DND-41 (cell line): ENCODE measurements around the gene SPTAN1.

ENCODE experiments used
- ATAC-seq: fragments of 200-7000 bp; cut with Tn5 transposase; 3 replicates; pipeline ENCODE4 v1.9.1; 2021; ENCODE audit warnings: low read depth; ENCODE audit not compliant: insufficient read depth
- DNase-seq: peaks from one replicate; pipeline ENCODE4 v3.0.0-alpha.2; 2020
- H2AFZ ChIP-seq: 2 replicates; pipeline ENCODE4 v1.6.0; 2012; ENCODE audit warnings: low read depth, low read length
- H3K27ac ChIP-seq: 2 replicates; pipeline ENCODE4 v1.5.1; 2012; ENCODE audit warnings: low read length, inconsistent platforms
- H3K27me3 ChIP-seq: fragments of 200-600 bp; sonication (generic); 2 replicates; pipeline ENCODE4 v1.6.0; 2012; ENCODE audit warnings: low read length, mild to moderate bottlenecking, inconsistent platforms; ENCODE audit not compliant: insufficient read depth, poor library complexity
- H3K36me3 ChIP-seq: 2 replicates; pipeline ENCODE4 v1.5.1; 2012; ENCODE audit warnings: low read length, inconsistent platforms; ENCODE audit not compliant: insufficient read depth
- H3K4me1 ChIP-seq: 2 replicates; pipeline ENCODE4 v1.5.1; 2012; ENCODE audit warnings: mild to moderate bottlenecking, low read length; ENCODE audit not compliant: insufficient read depth
- H3K4me2 ChIP-seq: 2 replicates; pipeline ENCODE4 v1.6.0; 2012; ENCODE audit warnings: mild to moderate bottlenecking, moderate library complexity, low read length, inconsistent platforms; ENCODE audit not compliant: insufficient read depth
- H3K4me3 ChIP-seq, 2 experiments: fragments of 200-600 bp in 1 of 2; shearing (Covaris generic) in 1 of 2; 2 replicates each; pipeline ENCODE4 v1.5.1; 2012 to 2016; ENCODE audit warnings: inconsistent platforms in 2 of 2, low read length in 2 of 2, mild to moderate bottlenecking in 2 of 2, low read depth in 1 of 2, moderate library complexity in 1 of 2
- H3K79me2 ChIP-seq: 2 replicates; pipeline ENCODE4 v1.6.0; 2012; ENCODE audit warnings: low read length, inconsistent platforms; ENCODE audit not compliant: insufficient read depth
- H3K9ac ChIP-seq: 2 replicates; pipeline ENCODE4 v1.6.0; 2012; ENCODE audit warnings: low read depth, mild to moderate bottlenecking, inconsistent platforms, low read length, moderate library complexity
- H3K9me3 ChIP-seq: 2 replicates; pipeline ENCODE4 v1.5.1; 2012; ENCODE audit warnings: low read length, moderate library complexity, mild to moderate bottlenecking, inconsistent platforms; ENCODE audit not compliant: insufficient read depth, severe bottlenecking
- H4K20me1 ChIP-seq: 2 replicates; pipeline ENCODE4 v1.6.0; 2012; ENCODE audit warnings: low read length; ENCODE audit not compliant: insufficient read depth
- EZH2 ChIP-seq: IDR thresholded peaks from 3 replicates; pipeline ENCODE4 v1.6.1; 2012; ENCODE audit warnings: borderline replicate concordance, low read depth, mild to moderate bottlenecking, moderate library complexity, low read length, inconsistent platforms; ENCODE audit not compliant: severe bottlenecking
- TF ChIP-seq, protein P1 (sequence below): IDR thresholded peaks from 2 replicates; pipeline ENCODE4 v1.5.1; 2012; ENCODE audit warnings: borderline replicate concordance, low read length, moderate library complexity, mild to moderate bottlenecking; ENCODE audit not compliant: poor library complexity, severe bottlenecking; ENCODE audit errors: extremely low read depth

SPTAN1 gene

DNA sequence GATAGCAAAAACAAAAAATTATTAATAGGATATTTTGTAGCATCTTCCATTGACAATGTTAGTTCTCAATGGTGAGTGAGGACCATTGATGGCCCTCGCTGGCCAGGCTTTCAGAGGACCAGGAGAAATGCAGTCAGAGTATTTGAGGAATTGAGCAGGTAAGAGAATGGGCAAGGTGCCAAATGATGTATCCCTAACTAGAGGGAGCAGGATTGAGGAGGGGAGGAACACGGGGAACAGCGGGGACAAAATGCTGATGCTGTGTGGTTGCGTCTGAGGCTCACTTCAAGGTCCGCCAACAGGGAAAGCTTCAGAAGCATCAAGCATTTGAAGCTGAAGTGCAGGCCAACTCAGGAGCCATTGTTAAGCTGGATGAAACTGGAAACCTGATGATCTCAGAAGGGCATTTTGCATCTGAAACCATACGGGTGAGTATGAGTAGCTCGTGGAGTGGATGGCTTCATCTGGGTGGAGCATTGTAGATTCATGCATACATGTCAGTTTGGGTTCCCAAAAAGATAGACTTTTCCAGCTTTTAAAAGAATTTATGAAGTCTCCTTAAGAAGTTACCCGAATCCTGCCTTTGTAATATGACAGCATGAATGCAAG is 16.2 kb downstream of the SPTAN1 start:
- no peaks in the 10 kb centered on the region for H3K27me3 ChIP-seq
- H3K4me1 ChIP-seq: no peaks in the 10 kb centered on the region
- no peak overlapping the region for H3K9ac ChIP-seq
- H3K36me3 ChIP-seq: peaks cover 51% of the 10 kb centered on the region
- H2AFZ ChIP-seq: no peak overlapping the region
- no peak overlapping the region for H3K27ac ChIP-seq
- H3K9me3 ChIP-seq: no peaks in the 10 kb centered on the region
- H3K4me3 ChIP-seq: no peak overlapping the region
- ATAC-seq: no peak
- H3K4me2 ChIP-seq: no peak overlapping the region
- no peak for DNase-seq
- no peak for TF ChIP-seq EZH2
- TF ChIP-seq, protein P1, sequence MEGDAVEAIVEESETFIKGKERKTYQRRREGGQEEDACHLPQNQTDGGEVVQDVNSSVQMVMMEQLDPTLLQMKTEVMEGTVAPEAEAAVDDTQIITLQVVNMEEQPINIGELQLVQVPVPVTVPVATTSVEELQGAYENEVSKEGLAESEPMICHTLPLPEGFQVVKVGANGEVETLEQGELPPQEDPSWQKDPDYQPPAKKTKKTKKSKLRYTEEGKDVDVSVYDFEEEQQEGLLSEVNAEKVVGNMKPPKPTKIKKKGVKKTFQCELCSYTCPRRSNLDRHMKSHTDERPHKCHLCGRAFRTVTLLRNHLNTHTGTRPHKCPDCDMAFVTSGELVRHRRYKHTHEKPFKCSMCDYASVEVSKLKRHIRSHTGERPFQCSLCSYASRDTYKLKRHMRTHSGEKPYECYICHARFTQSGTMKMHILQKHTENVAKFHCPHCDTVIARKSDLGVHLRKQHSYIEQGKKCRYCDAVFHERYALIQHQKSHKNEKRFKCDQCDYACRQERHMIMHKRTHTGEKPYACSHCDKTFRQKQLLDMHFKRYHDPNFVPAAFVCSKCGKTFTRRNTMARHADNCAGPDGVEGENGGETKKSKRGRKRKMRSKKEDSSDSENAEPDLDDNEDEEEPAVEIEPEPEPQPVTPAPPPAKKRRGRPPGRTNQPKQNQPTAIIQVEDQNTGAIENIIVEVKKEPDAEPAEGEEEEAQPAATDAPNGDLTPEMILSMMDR: no peak
- peaks cover 4% of the 10 kb centered on the region; the same call in 1 of the 2 replicates for H4K20me1 ChIP-seq
- H3K79me2 ChIP-seq: peaks cover 17% of the 10 kb centered on the region

DNA sequence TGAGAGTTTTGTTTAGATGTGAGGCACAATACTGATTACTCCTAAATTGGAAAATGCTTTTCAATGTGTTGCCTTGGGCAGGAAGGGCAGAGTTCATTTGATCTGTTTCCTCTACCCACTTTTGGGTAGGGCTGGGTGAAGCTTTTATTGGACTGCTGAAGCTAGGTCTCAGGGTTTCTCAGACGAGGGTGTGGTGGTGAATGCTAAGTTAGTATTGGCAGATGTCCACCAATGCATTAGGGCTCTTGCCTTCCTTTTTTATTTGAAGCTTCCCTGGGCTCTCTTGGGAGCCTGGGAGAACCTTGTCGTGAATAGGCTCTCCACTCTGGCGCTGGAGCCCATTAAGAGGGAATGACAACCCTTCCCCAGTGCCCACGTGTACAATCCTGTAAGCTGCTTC is 23.1 kb downstream of the SPTAN1 start:
- TF ChIP-seq, protein P1: no peak
- no peak for TF ChIP-seq EZH2
- ATAC-seq (no peak), DNase-seq (no peak)
- H3K9me3 ChIP-seq: no peaks in the 10 kb centered on the region
- H3K4me1 ChIP-seq: no peaks in the 10 kb centered on the region
- H2AFZ ChIP-seq: no peak overlapping the region
- H3K36me3 ChIP-seq: peaks cover 82% of the 10 kb centered on the region
- H3K27me3 ChIP-seq: no peaks in the 10 kb centered on the region
- no peak overlapping the region for H3K4me2 ChIP-seq
- no peaks in the 10 kb centered on the region for H4K20me1 ChIP-seq
- H3K9ac ChIP-seq: no peak overlapping the region
- H3K4me3 ChIP-seq: no peak overlapping the region
- 0 out of 2 replicates have a peak, but pooled peaks cover 3% of the 10 kb centered on the region for H3K79me2 ChIP-seq
- no peak overlapping the region for H3K27ac ChIP-seq

DNA sequence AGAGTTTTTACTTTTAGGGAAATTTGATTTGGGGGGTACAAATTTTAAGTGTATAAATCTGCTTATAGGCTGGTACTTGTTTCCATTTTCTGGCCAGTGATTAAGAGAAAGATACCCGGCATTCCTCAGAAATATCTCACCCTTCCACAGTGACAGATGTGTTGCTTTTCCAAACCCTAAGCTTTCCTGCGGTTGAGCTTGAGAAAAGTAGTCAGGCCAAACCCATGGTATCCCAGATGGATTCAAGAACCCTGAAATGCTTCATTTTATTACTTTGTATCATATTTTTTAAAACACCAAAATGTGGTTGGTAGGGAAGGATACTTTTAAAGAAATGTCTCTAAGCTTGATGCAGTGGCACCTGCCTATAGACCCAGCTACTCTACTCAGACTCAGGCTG is 23.5 kb downstream of the SPTAN1 start:
- Histone ChIP-seq H3K4me3 (no peak overlapping the region), H3K27ac (no peak overlapping the region), H3K27me3 (no peaks in the 10 kb centered on the region), H3K4me2 (no peak overlapping the region), H3K9me3 (no peaks in the 10 kb centered on the region), H3K4me1 (no peaks in the 10 kb centered on the region), H3K79me2 (0 out of 2 replicates have a peak, but pooled peaks cover 3% of the 10 kb centered on the region), H4K20me1 (no peaks in the 10 kb centered on the region), H2AFZ (no peak overlapping the region), H3K9ac (no peak overlapping the region), H3K36me3 (peaks cover 86% of the 10 kb centered on the region)
- no peak for TF ChIP-seq EZH2
- TF ChIP-seq, protein P1: no peak
- DNase-seq (no peak), ATAC-seq (no peak)
